Astrocyte (in vitro differentiated cells and primary cell): ENCODE measurements around the gene PTCD2. TPM values are rescaled to one million over a fixed set of nuclear protein-coding genes. Genes with fewer than 3 reads are reported as not detected.

Experiments used
- DNase-seq: peaks from one replicate; pipeline ENCODE4 v3.0.0-alpha.2; 2010; ENCODE audit warnings: low read depth
- FAIRE-seq: peaks from 2 replicates; lab custom pipeline; 2011; peaks lifted over from hg19 to GRCh38; lab: Jason Lieb, UNC
- H2AFZ ChIP-seq: 2 replicates; pipeline ENCODE4 v1.6.0; 2012; ENCODE audit warnings: low read depth, low read length, inconsistent platforms
- H3K27ac ChIP-seq: 2 replicates; pipeline ENCODE4 v1.5.1; 2011; ENCODE audit warnings: low read depth, low read length, inconsistent platforms
- H3K27me3 ChIP-seq: 2 replicates; pipeline ENCODE4 v1.6.0; 2011; ENCODE audit warnings: low read length, inconsistent platforms; ENCODE audit not compliant: insufficient read depth
- H3K36me3 ChIP-seq: 2 replicates; pipeline ENCODE4 v1.5.1; 2011; ENCODE audit warnings: low read length, inconsistent platforms; ENCODE audit not compliant: insufficient read depth
- H3K4me1 ChIP-seq: 2 replicates; pipeline ENCODE4 v1.5.1; 2011; ENCODE audit warnings: low read length, inconsistent platforms; ENCODE audit not compliant: insufficient read depth
- H3K4me2 ChIP-seq: 2 replicates; pipeline ENCODE4 v1.6.0; 2012; ENCODE audit warnings: low read length, inconsistent platforms
- H3K4me3 ChIP-seq: 2 replicates; pipeline ENCODE4 v1.5.1; 2011; ENCODE audit warnings: low read depth, mild to moderate bottlenecking, low read length, inconsistent platforms; ENCODE audit not compliant: insufficient read depth
- H3K79me2 ChIP-seq: 2 replicates; pipeline ENCODE4 v1.6.0; 2012; ENCODE audit warnings: mild to moderate bottlenecking, low read length, inconsistent platforms; ENCODE audit not compliant: insufficient read depth
- H3K9ac ChIP-seq: 2 replicates; pipeline ENCODE4 v1.6.0; 2012; ENCODE audit warnings: mild to moderate bottlenecking, low read length, inconsistent platforms
- H3K9me3 ChIP-seq: 2 replicates; pipeline ENCODE4 v1.5.1; 2012; ENCODE audit warnings: low read depth, mild to moderate bottlenecking, low read length, inconsistent platforms; ENCODE audit not compliant: insufficient read depth
- H4K20me1 ChIP-seq: 2 replicates; pipeline ENCODE4 v1.6.0; 2012; ENCODE audit warnings: low read length, inconsistent platforms; ENCODE audit not compliant: insufficient read depth
- H3K27ac Mint-ChIP-seq: one replicate; pipeline ENCODE4 v1.8.0; 2021; ENCODE audit warnings: mild to moderate bottlenecking, mixed read lengths; ENCODE audit not compliant: unreplicated experiment
- H3K27me3 Mint-ChIP-seq: one replicate; pipeline ENCODE4 v1.8.0; 2021; ENCODE audit warnings: low read depth, mixed read lengths; ENCODE audit not compliant: unreplicated experiment
- H3K36me3 Mint-ChIP-seq: one replicate; pipeline ENCODE4 v1.8.0; 2021; ENCODE audit warnings: low read depth, mixed read lengths; ENCODE audit not compliant: unreplicated experiment
- H3K4me1 Mint-ChIP-seq: one replicate; pipeline ENCODE4 v1.8.0; 2021; ENCODE audit warnings: low read depth, mixed read lengths; ENCODE audit not compliant: unreplicated experiment
- H3K4me3 Mint-ChIP-seq: one replicate; pipeline ENCODE4 v1.8.0; 2021; ENCODE audit warnings: mild to moderate bottlenecking, moderate library complexity, mixed read lengths; ENCODE audit not compliant: unreplicated experiment
- H3K9me3 Mint-ChIP-seq: one replicate; pipeline ENCODE4 v1.8.0; 2021; ENCODE audit warnings: mild to moderate bottlenecking, mixed read lengths; ENCODE audit not compliant: unreplicated experiment
- EZH2 ChIP-seq: IDR thresholded peaks from 2 replicates; pipeline ENCODE4 v1.6.1; 2012; ENCODE audit warnings: mild to moderate bottlenecking, low read length, inconsistent platforms; ENCODE audit not compliant: insufficient read depth
- total RNA-seq: library from RNA; stranded (reverse); gene quantifications from 2 replicates; pipeline ENCODE4 v1.2.1, GENCODE V29; 2021
- TF ChIP-seq, protein P1 (sequence below): IDR thresholded peaks from 2 replicates; pipeline ENCODE4 v1.5.1; 2011; ENCODE audit warnings: low read depth, mild to moderate bottlenecking, inconsistent platforms, low read length, moderate library complexity; ENCODE audit not compliant: insufficient read depth

The PTCD2 gene
- total RNA-seq, 1 donor from 2014 or later = 11.4 TPM

DNA sequence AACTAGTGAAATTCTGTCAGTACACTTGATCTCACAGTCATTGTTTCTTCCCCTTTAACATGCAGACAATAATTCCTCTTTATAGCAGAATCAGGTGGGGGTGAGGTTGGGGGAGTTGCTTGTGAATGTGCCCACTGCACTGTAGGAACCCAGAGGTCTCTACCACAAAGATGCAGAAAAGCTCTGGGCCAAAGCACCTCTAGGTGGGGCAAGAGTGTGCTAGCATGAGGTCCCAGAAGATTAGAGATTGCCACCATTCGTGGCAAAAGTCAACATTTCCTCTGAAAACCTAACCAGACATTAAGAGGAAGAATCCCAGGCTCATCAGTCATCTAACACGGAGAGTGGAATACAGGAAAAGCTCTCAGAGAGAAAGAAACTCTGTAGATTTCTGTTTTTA is 74.5 kb downstream of the PTCD2 start:
- Histone ChIP-seq H3K4me3 (no peak overlapping the region), H3K9ac (no peak overlapping the region), H3K27ac (no peak overlapping the region), H3K9me3 (no peaks in the 10 kb centered on the region), H3K4me2 (no peak overlapping the region), H2AFZ (no peak overlapping the region), H3K79me2 (no peaks in the 10 kb centered on the region), H4K20me1 (no peaks in the 10 kb centered on the region), H3K36me3 (no peaks in the 10 kb centered on the region), H3K4me1 (no peaks in the 10 kb centered on the region), H3K27me3 (no peaks in the 10 kb centered on the region)
- TF ChIP-seq EZH2 = no peak
- TF ChIP-seq, protein P1, sequence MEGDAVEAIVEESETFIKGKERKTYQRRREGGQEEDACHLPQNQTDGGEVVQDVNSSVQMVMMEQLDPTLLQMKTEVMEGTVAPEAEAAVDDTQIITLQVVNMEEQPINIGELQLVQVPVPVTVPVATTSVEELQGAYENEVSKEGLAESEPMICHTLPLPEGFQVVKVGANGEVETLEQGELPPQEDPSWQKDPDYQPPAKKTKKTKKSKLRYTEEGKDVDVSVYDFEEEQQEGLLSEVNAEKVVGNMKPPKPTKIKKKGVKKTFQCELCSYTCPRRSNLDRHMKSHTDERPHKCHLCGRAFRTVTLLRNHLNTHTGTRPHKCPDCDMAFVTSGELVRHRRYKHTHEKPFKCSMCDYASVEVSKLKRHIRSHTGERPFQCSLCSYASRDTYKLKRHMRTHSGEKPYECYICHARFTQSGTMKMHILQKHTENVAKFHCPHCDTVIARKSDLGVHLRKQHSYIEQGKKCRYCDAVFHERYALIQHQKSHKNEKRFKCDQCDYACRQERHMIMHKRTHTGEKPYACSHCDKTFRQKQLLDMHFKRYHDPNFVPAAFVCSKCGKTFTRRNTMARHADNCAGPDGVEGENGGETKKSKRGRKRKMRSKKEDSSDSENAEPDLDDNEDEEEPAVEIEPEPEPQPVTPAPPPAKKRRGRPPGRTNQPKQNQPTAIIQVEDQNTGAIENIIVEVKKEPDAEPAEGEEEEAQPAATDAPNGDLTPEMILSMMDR = no peak
- H3K4me1 Mint-ChIP-seq = peaks cover 7% of the 10 kb centered on the region
- H3K27ac Mint-ChIP-seq = no peak overlapping the region
- no peaks in the 10 kb centered on the region for H3K36me3 Mint-ChIP-seq
- FAIRE-seq = no peak
- H3K9me3 Mint-ChIP-seq = no peaks in the 10 kb centered on the region
- H3K4me3 Mint-ChIP-seq = no peak overlapping the region
- DNase-seq = no peak
- peaks cover 3% of the 10 kb centered on the region for H3K27me3 Mint-ChIP-seq

DNA sequence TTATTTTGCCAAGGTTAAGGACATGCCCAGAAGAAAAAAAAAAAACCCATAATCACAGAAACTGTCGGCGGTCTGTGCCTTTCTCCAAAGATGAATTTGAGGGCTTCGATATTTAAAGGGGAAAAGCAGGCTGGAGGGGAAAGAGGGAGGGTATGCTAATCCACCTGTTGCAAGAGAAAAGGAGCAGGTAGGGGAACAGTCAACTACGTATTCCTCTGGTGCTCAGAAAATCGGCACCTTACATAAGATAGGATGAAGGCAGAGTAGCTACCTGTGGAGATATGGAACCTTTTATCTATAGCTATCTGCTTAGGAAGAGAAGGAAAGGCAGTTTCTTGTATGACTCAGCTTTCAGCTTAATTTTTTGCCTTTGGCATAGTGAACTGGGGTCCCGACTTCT is 77.7 kb downstream of the PTCD2 start:
- H4K20me1 ChIP-seq = no peaks in the 10 kb centered on the region
- Mint-ChIP-seq H3K27me3 (peaks cover 3% of the 10 kb centered on the region), H3K9me3 (peaks cover 16% of the 10 kb centered on the region), H3K36me3 (peaks cover 3% of the 10 kb centered on the region), H3K27ac (no peak overlapping the region), H3K4me3 (no peak overlapping the region), H3K4me1 (peaks cover 11% of the 10 kb centered on the region)
- no peak overlapping the region for H3K4me3 ChIP-seq
- no peak overlapping the region for H3K9ac ChIP-seq
- no peaks in the 10 kb centered on the region for H3K36me3 ChIP-seq
- no peak overlapping the region for H3K27ac ChIP-seq
- FAIRE-seq (no peak), DNase-seq (no peak)
- no peaks in the 10 kb centered on the region for H3K9me3 ChIP-seq
- H3K4me1 ChIP-seq = no peaks in the 10 kb centered on the region
- H3K27me3 ChIP-seq = no peaks in the 10 kb centered on the region
- no peak overlapping the region for H3K4me2 ChIP-seq
- H3K79me2 ChIP-seq = no peaks in the 10 kb centered on the region
- no peak overlapping the region for H2AFZ ChIP-seq
- TF ChIP-seq, protein P1 = no peak
- no peak for TF ChIP-seq EZH2

DNA sequence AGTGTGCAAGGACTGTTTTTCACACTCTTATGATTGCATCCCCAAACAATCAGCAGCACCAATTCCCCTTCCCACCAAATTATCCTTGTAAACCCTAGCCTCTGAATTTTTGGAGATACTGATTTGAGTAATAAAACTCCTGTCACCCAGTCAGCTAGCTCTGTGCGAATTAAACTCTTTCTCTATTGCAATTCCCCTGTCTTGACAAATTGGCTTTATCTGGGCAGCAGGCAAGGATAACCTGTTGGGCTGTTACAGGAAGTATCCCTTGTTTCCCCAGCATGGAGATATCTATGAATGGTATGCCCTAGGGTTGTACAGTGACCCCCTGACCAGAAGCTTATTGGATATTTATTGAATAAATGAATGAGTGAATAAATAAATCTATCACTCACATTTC is 80.8 kb downstream of the PTCD2 start:
- no peak overlapping the region for H3K4me3 Mint-ChIP-seq
- no peak overlapping the region for H3K4me3 ChIP-seq
- H3K27ac Mint-ChIP-seq = no peak overlapping the region
- H3K27me3 ChIP-seq = no peaks in the 10 kb centered on the region
- no peaks in the 10 kb centered on the region for H3K36me3 ChIP-seq
- peaks cover 16% of the 10 kb centered on the region for H3K9me3 Mint-ChIP-seq
- H2AFZ ChIP-seq = no peak overlapping the region
- H4K20me1 ChIP-seq = no peaks in the 10 kb centered on the region
- H3K9ac ChIP-seq = no peak overlapping the region
- H3K27ac ChIP-seq = no peak overlapping the region
- peaks cover 3% of the 10 kb centered on the region for H3K27me3 Mint-ChIP-seq
- H3K4me1 ChIP-seq = no peaks in the 10 kb centered on the region
- TF ChIP-seq, protein P1 = no peak
- H3K36me3 Mint-ChIP-seq = peaks cover 3% of the 10 kb centered on the region
- FAIRE-seq (no peak), DNase-seq (no peak)
- no peaks in the 10 kb centered on the region for H3K9me3 ChIP-seq
- no peak overlapping the region for H3K4me2 ChIP-seq
- H3K79me2 ChIP-seq = no peaks in the 10 kb centered on the region
- peaks cover 11% of the 10 kb centered on the region for H3K4me1 Mint-ChIP-seq
